ENCODE measurements around the gene POLR2A.

Gene POLR2A

DNA sequence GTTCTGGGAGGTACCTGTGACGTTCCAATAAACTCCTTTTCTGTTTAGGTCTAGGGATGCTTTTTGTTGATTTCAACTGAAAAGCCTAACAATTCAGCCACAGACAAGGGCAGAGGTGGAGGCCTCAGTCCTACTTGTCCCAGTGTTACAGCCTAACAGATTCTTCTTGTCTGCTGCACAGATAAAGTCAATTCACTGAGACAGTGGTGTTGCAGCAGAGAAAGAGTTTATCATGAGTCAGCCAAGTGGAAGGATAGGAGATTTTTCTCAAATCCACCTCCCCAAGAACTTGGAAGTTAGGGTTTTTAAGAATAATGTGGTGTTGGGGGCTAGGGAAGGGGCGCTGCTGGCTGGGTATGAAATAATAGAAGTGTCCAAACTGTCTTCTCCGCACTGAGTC lies 53.9 kb downstream of the POLR2A start:
- Histone ChIP-seq H3K9ac (ENCODE audit: low read depth, low read length) (no peak overlapping the region), H3K36me3 (ENCODE audit: insufficient read depth, low read length) (no peaks in the 10 kb centered on the region), H3K4me3 (ENCODE audit: low read depth in 1 of 2, low read length in 2 of 2) (no peak overlapping the region), H3K79me2 (ENCODE audit: insufficient read depth, low read length) (no peaks in the 10 kb centered on the region), H2AFZ (ENCODE audit: low read depth, low read length) (no peak overlapping the region), H3K4me2 (ENCODE audit: insufficient read depth, low read length) (no peak overlapping the region), H3K4me1 (ENCODE audit: insufficient read depth, low read length) (no peaks in the 10 kb centered on the region), H4K20me1 (ENCODE audit: insufficient read depth, low read length) (no peaks in the 10 kb centered on the region), H3K9me3 (ENCODE audit: insufficient read depth, low read length, severe bottlenecking) (peaks cover 12% of the 10 kb centered on the region), H3K27ac (ENCODE audit: low read length) (no peak overlapping the region), H3K27me3 (ENCODE audit: insufficient read depth, low read length, poor library complexity) (no peaks in the 10 kb centered on the region)
- TF ChIP-seq, protein P1, sequence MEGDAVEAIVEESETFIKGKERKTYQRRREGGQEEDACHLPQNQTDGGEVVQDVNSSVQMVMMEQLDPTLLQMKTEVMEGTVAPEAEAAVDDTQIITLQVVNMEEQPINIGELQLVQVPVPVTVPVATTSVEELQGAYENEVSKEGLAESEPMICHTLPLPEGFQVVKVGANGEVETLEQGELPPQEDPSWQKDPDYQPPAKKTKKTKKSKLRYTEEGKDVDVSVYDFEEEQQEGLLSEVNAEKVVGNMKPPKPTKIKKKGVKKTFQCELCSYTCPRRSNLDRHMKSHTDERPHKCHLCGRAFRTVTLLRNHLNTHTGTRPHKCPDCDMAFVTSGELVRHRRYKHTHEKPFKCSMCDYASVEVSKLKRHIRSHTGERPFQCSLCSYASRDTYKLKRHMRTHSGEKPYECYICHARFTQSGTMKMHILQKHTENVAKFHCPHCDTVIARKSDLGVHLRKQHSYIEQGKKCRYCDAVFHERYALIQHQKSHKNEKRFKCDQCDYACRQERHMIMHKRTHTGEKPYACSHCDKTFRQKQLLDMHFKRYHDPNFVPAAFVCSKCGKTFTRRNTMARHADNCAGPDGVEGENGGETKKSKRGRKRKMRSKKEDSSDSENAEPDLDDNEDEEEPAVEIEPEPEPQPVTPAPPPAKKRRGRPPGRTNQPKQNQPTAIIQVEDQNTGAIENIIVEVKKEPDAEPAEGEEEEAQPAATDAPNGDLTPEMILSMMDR (IDR thresholded peaks at IDR 0.05; ENCODE audit: borderline replicate concordance, extremely low read depth, low read length, poor library complexity, severe bottlenecking), result no peak
- TF ChIP-seq EZH2 (IDR thresholded peaks at IDR 0.05; ENCODE audit: borderline replicate concordance, low read depth, low read length, severe bottlenecking), result no peak
- DNase-seq (no peak), ATAC-seq (ENCODE audit: insufficient read depth, low read depth) (no peak)

DNA sequence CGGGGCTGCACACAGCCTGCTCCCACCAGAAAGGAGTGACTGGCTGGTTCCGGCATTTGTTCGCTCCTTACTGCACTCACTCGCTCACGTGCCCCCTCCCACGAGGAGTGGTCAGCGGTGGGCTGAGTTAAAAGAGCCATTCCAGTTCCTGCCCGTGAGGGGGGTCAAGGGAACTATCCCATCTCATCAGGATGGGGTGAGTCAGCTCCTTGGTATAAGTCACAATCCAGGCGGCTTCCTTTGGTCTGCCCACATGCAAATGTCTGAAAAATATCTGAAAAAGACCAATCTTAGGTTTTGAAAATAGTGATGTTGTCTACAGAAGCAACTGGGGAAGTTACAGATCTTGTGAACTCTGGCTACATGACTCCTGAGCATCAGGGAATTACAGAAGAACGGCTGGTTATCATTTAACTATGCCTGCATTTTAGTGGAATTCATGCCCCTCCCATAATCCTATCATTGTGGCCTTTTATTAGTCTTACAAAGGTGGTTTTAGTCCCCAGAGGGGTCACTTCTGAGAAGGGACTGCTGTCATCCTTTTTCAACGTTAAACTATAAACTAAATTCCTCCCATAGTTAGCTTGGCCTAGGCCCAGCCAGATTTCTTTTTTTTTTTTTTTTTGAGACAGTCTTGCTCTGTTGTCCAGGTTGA lies 54.9 kb downstream of the POLR2A start:
- no peaks in the 10 kb centered on the region for H3K36me3 ChIP-seq (ENCODE audit: insufficient read depth, low read length)
- peaks cover 12% of the 10 kb centered on the region for H3K9me3 ChIP-seq (ENCODE audit: insufficient read depth, low read length, severe bottlenecking)
- H3K9ac ChIP-seq (ENCODE audit: low read depth, low read length), result no peak overlapping the region
- H3K4me3 ChIP-seq (ENCODE audit: low read depth in 1 of 2, low read length in 2 of 2), result no peak overlapping the region
- no peak for TF ChIP-seq EZH2 (IDR thresholded peaks at IDR 0.05; ENCODE audit: borderline replicate concordance, low read depth, low read length, severe bottlenecking)
- TF ChIP-seq, protein P1 (IDR thresholded peaks at IDR 0.05; ENCODE audit: borderline replicate concordance, extremely low read depth, low read length, poor library complexity, severe bottlenecking), result no peak
- H4K20me1 ChIP-seq (ENCODE audit: insufficient read depth, low read length), result no peaks in the 10 kb centered on the region
- DNase-seq, result no peak
- no peaks in the 10 kb centered on the region for H3K4me1 ChIP-seq (ENCODE audit: insufficient read depth, low read length)
- no peak overlapping the region for H3K4me2 ChIP-seq (ENCODE audit: insufficient read depth, low read length)
- no peaks in the 10 kb centered on the region for H3K79me2 ChIP-seq (ENCODE audit: insufficient read depth, low read length)
- no peak for ATAC-seq (ENCODE audit: insufficient read depth, low read depth)
- H3K27ac ChIP-seq (ENCODE audit: low read length), result no peak overlapping the region
- H3K27me3 ChIP-seq (ENCODE audit: insufficient read depth, low read length, poor library complexity), result no peaks in the 10 kb centered on the region
- no peak overlapping the region for H2AFZ ChIP-seq (ENCODE audit: low read depth, low read length)

DNA sequence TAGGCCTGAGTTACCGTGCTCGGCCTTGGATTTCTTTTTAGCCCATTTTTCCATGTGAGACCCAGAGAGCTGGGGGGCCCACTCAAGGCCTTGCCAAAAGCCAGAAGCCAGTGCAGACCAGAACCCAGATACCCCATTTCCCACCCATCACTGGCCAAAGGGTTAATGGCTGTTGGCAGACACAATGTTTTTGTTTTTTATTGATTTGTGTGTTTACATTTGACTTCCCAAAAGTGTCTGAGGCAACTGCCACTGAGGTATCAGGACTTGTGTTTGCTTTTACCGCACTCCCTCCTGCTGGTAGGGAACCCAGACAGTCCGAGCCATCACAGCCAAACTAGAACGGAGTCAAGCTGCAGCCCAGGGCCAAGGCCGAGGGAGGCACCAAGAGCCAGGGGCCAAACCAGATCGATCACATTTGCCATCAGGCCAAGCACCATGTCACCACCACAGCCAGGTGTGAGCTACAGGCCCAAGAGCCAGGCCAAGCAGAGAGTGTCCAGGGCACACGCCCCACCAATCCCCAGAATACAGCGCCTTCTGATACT lies 57.0 kb downstream of the POLR2A start:
- no peaks in the 10 kb centered on the region for H3K36me3 ChIP-seq (ENCODE audit: insufficient read depth, low read length)
- no peaks in the 10 kb centered on the region for H3K27me3 ChIP-seq (ENCODE audit: insufficient read depth, low read length, poor library complexity)
- TF ChIP-seq, protein P1 (IDR thresholded peaks at IDR 0.05; ENCODE audit: borderline replicate concordance, extremely low read depth, low read length, poor library complexity, severe bottlenecking), result no peak
- no peak for TF ChIP-seq EZH2 (IDR thresholded peaks at IDR 0.05; ENCODE audit: borderline replicate concordance, low read depth, low read length, severe bottlenecking)
- DNase-seq (no peak), ATAC-seq (ENCODE audit: insufficient read depth, low read depth) (no peak)
- H2AFZ ChIP-seq (ENCODE audit: low read depth, low read length), result no peak overlapping the region
- no peak overlapping the region for H3K9ac ChIP-seq (ENCODE audit: low read depth, low read length)
- no peaks in the 10 kb centered on the region for H4K20me1 ChIP-seq (ENCODE audit: insufficient read depth, low read length)
- H3K4me3 ChIP-seq (ENCODE audit: low read depth in 1 of 2, low read length in 2 of 2), result no peak overlapping the region
- no peak overlapping the region for H3K27ac ChIP-seq (ENCODE audit: low read length)
- peaks cover 12% of the 10 kb centered on the region for H3K9me3 ChIP-seq (ENCODE audit: insufficient read depth, low read length, severe bottlenecking)
- no peaks in the 10 kb centered on the region for H3K79me2 ChIP-seq (ENCODE audit: insufficient read depth, low read length)
- H3K4me1 ChIP-seq (ENCODE audit: insufficient read depth, low read length), result no peaks in the 10 kb centered on the region
- no peak overlapping the region for H3K4me2 ChIP-seq (ENCODE audit: insufficient read depth, low read length)
